TTC549 (cell line): ENCODE results near the gene PIH1D1.

Experiments used
- FAIRE-seq: peaks from 2 replicates; lab custom pipeline; 2012; peaks lifted over from hg19 to GRCh38; lab: Jason Lieb, UNC

Gene PIH1D1

GRCh38 chr19:49451430-49452181, at the start of gene PIH1D1:
PIH1D1 (minus strand) TSS chr19:49451814; CDS start chr19:49451574, 240 bp downstream.
- FAIRE-seq, result peak; percentile 93

GRCh38 chr19:49499030-49499670, 47.5 kb upstream of the PIH1D1 start:
- no peak for FAIRE-seq

- no peak for FAIRE-seq
Measured at GRCh38 chr19:49498475-49498874, 46.9 kb upstream of the PIH1D1 start.

GRCh38 chr19:49497789-49498103, 46.1 kb upstream of the PIH1D1 start:
- FAIRE-seq, result no peak

GRCh38 chr19:49497047-49497788, 45.6 kb upstream of the PIH1D1 start:
- FAIRE-seq, result no peak

GRCh38 chr19:49496574-49497008, 45.0 kb upstream of the PIH1D1 start:
- no peak for FAIRE-seq

GRCh38 chr19:49492573-49493405, 41.2 kb upstream of the PIH1D1 start:
- FAIRE-seq, result no peak

GRCh38 chr19:49491804-49492572, 40.4 kb upstream of the PIH1D1 start:
- no peak for FAIRE-seq

- no peak for FAIRE-seq
Measured at GRCh38 chr19:49491030-49491803, 39.6 kb upstream of the PIH1D1 start.

GRCh38 chr19:49490287-49491029, 38.8 kb upstream of the PIH1D1 start:
- no peak for FAIRE-seq

GRCh38 chr19:49489601-49490167, 38.1 kb upstream of the PIH1D1 start:
- no peak for FAIRE-seq

- FAIRE-seq, result no peak
Measured at GRCh38 chr19:49488863-49489537, 37.4 kb upstream of the PIH1D1 start.

GRCh38 chr19:49488046-49488862, 36.6 kb upstream of the PIH1D1 start:
- no peak for FAIRE-seq

- FAIRE-seq, result peak; percentile 87
Measured at GRCh38 chr19:49487277-49488045, 35.8 kb upstream of the PIH1D1 start, which contains the start of gene RPL13A. RPL13A (plus strand) TSS chr19:49487608; CDS start chr19:49487630, 22 bp downstream.

GRCh38 chr19:49486710-49487276, 35.2 kb upstream of the PIH1D1 start:
- FAIRE-seq, result no peak

- no peak for FAIRE-seq
Measured at GRCh38 chr19:49486232-49486631, 34.6 kb upstream of the PIH1D1 start.
